ENCODE measurements around the gene S100A1.

S100A1 gene

DNA sequence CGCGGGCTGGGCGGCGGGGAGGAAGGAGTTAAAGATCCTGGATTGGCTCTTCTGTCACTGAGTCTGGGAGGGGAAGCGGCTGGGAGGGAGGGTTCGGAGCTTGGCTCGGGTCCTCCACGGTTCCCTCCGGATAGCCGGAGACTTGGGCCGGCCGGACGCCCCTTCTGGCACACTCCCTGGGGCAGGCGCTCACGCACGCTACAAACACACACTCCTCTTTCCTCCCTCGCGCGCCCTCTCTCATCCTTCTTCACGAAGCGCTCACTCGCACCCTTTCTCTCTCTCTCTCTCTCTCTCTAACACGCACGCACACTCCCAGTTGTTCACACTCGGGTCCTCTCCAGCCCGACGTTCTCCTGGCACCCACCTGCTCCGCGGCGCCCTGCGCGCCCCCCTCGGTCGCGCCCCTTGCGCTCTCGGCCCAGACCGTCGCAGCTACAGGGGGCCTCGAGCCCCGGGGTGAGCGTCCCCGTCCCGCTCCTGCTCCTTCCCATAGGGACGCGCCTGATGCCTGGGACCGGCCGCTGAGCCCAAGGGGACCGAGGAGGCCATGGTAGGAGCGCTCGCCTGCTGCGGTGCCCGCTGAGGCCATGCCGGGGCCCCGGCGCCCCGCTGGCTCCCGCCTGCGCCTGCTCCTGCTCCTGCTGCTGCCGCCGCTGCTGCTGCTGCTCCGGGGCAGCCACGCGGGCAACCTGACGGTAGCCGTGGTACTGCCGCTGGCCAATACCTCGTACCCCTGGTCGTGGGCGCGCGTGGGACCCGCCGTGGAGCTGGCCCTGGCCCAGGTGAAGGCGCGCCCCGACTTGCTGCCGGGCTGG, 50.5 kb downstream of the S100A1 start, which contains the start of gene NPR1:
NPR1 (plus strand) TSS at position 170 of the 818 bp plus-strand sequence; CDS start at position 591, 421 bp downstream.
- Histone ChIP-seq H3K4me1 (ENCODE audit: control insufficient read depth in 1 of 2, insufficient read depth in 2 of 2, low read length in 2 of 2) (peaks cover 9 to 17% of the 10 kb centered on the region in 2 experiments), H2BK120ac (ENCODE audit: insufficient read depth, low read length, poor library complexity) (no peak within 1 kb of the TSS), H3K79me1 (ENCODE audit: low read length) (no peaks in the 10 kb centered on the region), H3K9ac (ENCODE audit: low read length) (no peak within 1 kb of the TSS), H2AFZ (ENCODE audit: insufficient read depth, low read length, poor library complexity) (peak within 1 kb of the TSS; percentile 24), H3K9me3 (ENCODE audit: insufficient read depth, low read depth, low read length) (peaks cover 3% of the 10 kb centered on the region), H3K4me2 (ENCODE audit: low read length) (peak within 1 kb of the TSS; percentile 65), H3K27me3 (ENCODE audit: insufficient read depth, low read length) (peaks cover 28% of the 10 kb centered on the region), H2AK5ac (ENCODE audit: low read length) (no peak within 1 kb of the TSS), H2BK5ac (ENCODE audit: low read depth, low read length, poor library complexity) (no peak within 1 kb of the TSS), H3K36me3 (ENCODE audit: control insufficient read depth in 1 of 2, insufficient read depth in 2 of 2, low read length in 2 of 2) (no peaks in the 10 kb centered on the region), H2BK12ac (ENCODE audit: low read length) (no peak within 1 kb of the TSS), H3K4me3 (ENCODE audit: low read depth, low read length) (peak within 1 kb of the TSS; percentile 33), H3K79me2 (ENCODE audit: control insufficient read depth, insufficient read depth, low read length, poor library complexity) (no peaks in the 10 kb centered on the region), H3K18ac (ENCODE audit: low read length) (no peak within 1 kb of the TSS), H4K8ac (ENCODE audit: low read depth, low read length) (no peak within 1 kb of the TSS), H3K4ac (ENCODE audit: low read depth, low read length) (no peak within 1 kb of the TSS), H3K27ac (ENCODE audit: low read depth, low read length) (no peak within 1 kb of the TSS), H4K12ac (ENCODE audit: low read depth, low read length) (no peak within 1 kb of the TSS), H3K14ac (ENCODE audit: low read length) (no peak within 1 kb of the TSS), H3K23ac (ENCODE audit: low read length) (no peak within 1 kb of the TSS), H4K91ac (ENCODE audit: low read depth, low read length) (no peak within 1 kb of the TSS)
- WGBS (ENCODE audit: extremely low coverage, insufficient coverage, insufficient read length): no CpG with 5 or more reads among the region's 78 CpGs
- DNase-seq: no peak

DNA sequence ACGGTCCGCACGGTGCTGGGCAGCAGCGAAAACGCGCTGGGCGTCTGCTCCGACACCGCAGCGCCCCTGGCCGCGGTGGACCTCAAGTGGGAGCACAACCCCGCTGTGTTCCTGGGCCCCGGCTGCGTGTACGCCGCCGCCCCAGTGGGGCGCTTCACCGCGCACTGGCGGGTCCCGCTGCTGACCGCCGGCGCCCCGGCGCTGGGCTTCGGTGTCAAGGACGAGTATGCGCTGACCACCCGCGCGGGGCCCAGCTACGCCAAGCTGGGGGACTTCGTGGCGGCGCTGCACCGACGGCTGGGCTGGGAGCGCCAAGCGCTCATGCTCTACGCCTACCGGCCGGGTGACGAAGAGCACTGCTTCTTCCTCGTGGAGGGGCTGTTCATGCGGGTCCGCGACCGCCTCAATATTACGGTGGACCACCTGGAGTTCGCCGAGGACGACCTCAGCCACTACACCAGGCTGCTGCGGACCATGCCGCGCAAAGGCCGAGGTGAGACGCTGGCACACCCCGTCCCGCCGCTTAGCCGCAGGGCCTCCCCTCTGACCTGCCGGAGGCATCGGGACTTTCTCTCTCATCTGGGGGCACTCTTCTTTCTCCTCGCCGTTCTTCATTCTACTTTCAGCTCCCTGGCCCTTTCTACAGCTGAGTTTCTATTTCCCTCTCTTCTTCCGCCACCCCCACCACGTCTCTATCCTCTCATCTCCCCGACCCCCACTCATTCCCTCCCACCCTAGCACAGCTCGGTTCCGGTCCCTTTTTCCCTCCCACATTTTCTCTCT, 51.3 kb downstream of the S100A1 start:
- H2BK120ac ChIP-seq (ENCODE audit: insufficient read depth, low read length, poor library complexity): no peak overlapping the region
- peak overlapping the region; percentile 24 for H2AFZ ChIP-seq (ENCODE audit: insufficient read depth, low read length, poor library complexity)
- H3K4me2 ChIP-seq (ENCODE audit: low read length): peak overlapping the region; percentile 65
- WGBS (ENCODE audit: extremely low coverage, insufficient coverage, insufficient read length): no CpG with 5 or more reads among the region's 73 CpGs
- peaks cover 3% of the 10 kb centered on the region for H3K9me3 ChIP-seq (ENCODE audit: insufficient read depth, low read depth, low read length)
- H4K8ac ChIP-seq (ENCODE audit: low read depth, low read length): no peak overlapping the region
- H3K27ac ChIP-seq (ENCODE audit: low read depth, low read length): no peak overlapping the region
- no peak overlapping the region for H3K18ac ChIP-seq (ENCODE audit: low read length)
- H2BK5ac ChIP-seq (ENCODE audit: low read depth, low read length, poor library complexity): no peak overlapping the region
- H4K12ac ChIP-seq (ENCODE audit: low read depth, low read length): no peak overlapping the region
- peak overlapping the region; percentile 33 for H3K4me3 ChIP-seq (ENCODE audit: low read depth, low read length)
- H4K91ac ChIP-seq (ENCODE audit: low read depth, low read length): no peak overlapping the region
- no peak overlapping the region for H3K14ac ChIP-seq (ENCODE audit: low read length)
- peaks cover 28% of the 10 kb centered on the region for H3K27me3 ChIP-seq (ENCODE audit: insufficient read depth, low read length)
- H3K36me3 ChIP-seq (ENCODE audit: control insufficient read depth in 1 of 2, insufficient read depth in 2 of 2, low read length in 2 of 2): no peaks in the 10 kb centered on the region
- no peaks in the 10 kb centered on the region for H3K79me2 ChIP-seq (ENCODE audit: control insufficient read depth, insufficient read depth, low read length, poor library complexity)
- H3K9ac ChIP-seq (ENCODE audit: low read length): no peak overlapping the region
- H3K79me1 ChIP-seq (ENCODE audit: low read length): no peaks in the 10 kb centered on the region
- no peak overlapping the region for H2BK12ac ChIP-seq (ENCODE audit: low read length)
- H2AK5ac ChIP-seq (ENCODE audit: low read length): no peak overlapping the region
- no peak overlapping the region for H3K4ac ChIP-seq (ENCODE audit: low read depth, low read length)
- no peak overlapping the region for H3K23ac ChIP-seq (ENCODE audit: low read length)
- H3K4me1 ChIP-seq (ENCODE audit: control insufficient read depth in 1 of 2, insufficient read depth in 2 of 2, low read length in 2 of 2): peaks cover 9 to 17% of the 10 kb centered on the region in 2 experiments
- DNase-seq: no peak

DNA sequence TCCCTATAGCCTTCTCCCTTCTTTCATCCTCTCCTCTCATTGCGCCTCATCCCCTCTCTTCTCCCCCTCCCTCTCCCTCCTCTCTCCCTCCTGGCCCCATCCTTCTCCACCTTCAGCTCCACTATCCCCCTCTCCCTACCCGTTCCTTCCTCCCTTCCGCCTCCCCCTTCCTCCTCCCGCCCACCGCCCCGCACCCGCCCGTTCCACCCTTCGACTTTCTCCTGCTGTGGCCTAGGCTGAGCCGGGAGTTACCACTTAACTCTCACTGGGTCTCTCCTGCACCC, 51.8 kb downstream of the S100A1 start:
- Histone ChIP-seq H3K36me3 (ENCODE audit: control insufficient read depth in 1 of 2, insufficient read depth in 2 of 2, low read length in 2 of 2) (no peaks in the 10 kb centered on the region), H3K23ac (ENCODE audit: low read length) (no peak overlapping the region), H2BK120ac (ENCODE audit: insufficient read depth, low read length, poor library complexity) (no peak overlapping the region), H3K14ac (ENCODE audit: low read length) (no peak overlapping the region), H3K4me2 (ENCODE audit: low read length) (no peak overlapping the region), H3K4me1 (ENCODE audit: control insufficient read depth in 1 of 2, insufficient read depth in 2 of 2, low read length in 2 of 2) (peaks cover 9 to 17% of the 10 kb centered on the region in 2 experiments), H3K79me1 (ENCODE audit: low read length) (no peaks in the 10 kb centered on the region), H2BK12ac (ENCODE audit: low read length) (no peak overlapping the region), H3K27me3 (ENCODE audit: insufficient read depth, low read length) (peaks cover 28% of the 10 kb centered on the region), H3K79me2 (ENCODE audit: control insufficient read depth, insufficient read depth, low read length, poor library complexity) (no peaks in the 10 kb centered on the region), H3K4me3 (ENCODE audit: low read depth, low read length) (no peak overlapping the region), H3K9me3 (ENCODE audit: insufficient read depth, low read depth, low read length) (peaks cover 3% of the 10 kb centered on the region), H4K8ac (ENCODE audit: low read depth, low read length) (no peak overlapping the region), H2BK5ac (ENCODE audit: low read depth, low read length, poor library complexity) (no peak overlapping the region), H2AFZ (ENCODE audit: insufficient read depth, low read length, poor library complexity) (no peak overlapping the region), H3K4ac (ENCODE audit: low read depth, low read length) (no peak overlapping the region), H3K18ac (ENCODE audit: low read length) (no peak overlapping the region), H3K27ac (ENCODE audit: low read depth, low read length) (no peak overlapping the region), H3K9ac (ENCODE audit: low read length) (no peak overlapping the region), H4K12ac (ENCODE audit: low read depth, low read length) (no peak overlapping the region), H4K91ac (ENCODE audit: low read depth, low read length) (no peak overlapping the region), H2AK5ac (ENCODE audit: low read length) (no peak overlapping the region)
- no CpG with 5 or more reads among the region's 10 CpGs for WGBS (ENCODE audit: extremely low coverage, insufficient coverage, insufficient read length)
- no peak for DNase-seq

Data from trophoblast cell (in vitro differentiated cells and primary cell).